Esophagus muscularis mucosa (tissue), 3 donors: Measurements from ENCODE around the gene CFD.

Experiments used
- CTCF ChIP-seq, 3 experiments: fragments of 200-600 bp in 2 of 3; fragments of 450-650 bp in 1 of 3; sonication (generic) in 2 of 3; IDR thresholded peaks; one replicate each; pipeline ENCODE4 v1.5.1; 2017 to 2019; ENCODE audit warnings: antibody characterized with exemption in 3 of 3, mild to moderate bottlenecking in 2 of 3, moderate library complexity in 1 of 3
- POLR2A ChIP-seq: fragments of 450-650 bp; IDR thresholded peaks from one replicate; pipeline ENCODE4 v1.6.1; 2017; ENCODE audit warnings: antibody characterized with exemption, moderate library complexity, mild to moderate bottlenecking, low read depth
- POLR2AphosphoS5 ChIP-seq, 2 donors: sonication (generic); formaldehyde crosslinking; IDR thresholded peaks; one replicate each; pipeline ENCODE4 v1.6.1; 2017; ENCODE audit warnings: antibody characterized with exemption in 2 of 2

- TF ChIP-seq CTCF (IDR thresholded peaks at IDR 0.05), result no peak
- TF ChIP-seq POLR2AphosphoS5 (IDR thresholded peaks at IDR 0.05), result peak; percentile 86 to 90
- no peak for TF ChIP-seq POLR2A
These were observed 9.1 kb upstream of the CFD start for GRCh38 chr19:850221-850978.
